GM19025 (cell line): ENCODE results near the gene CHSY1.
A peak's percentile ranks its signal among the peaks of the same experiment; 100 is the strongest.

Experiments
- ATAC-seq: cut with Tn5 transposase; IDR thresholded peaks from one replicate; pipeline ENCODE4 v1.9.1; 2021; ENCODE audit warnings: mild to moderate bottlenecking, low read depth, moderate library complexity; ENCODE audit not compliant: unreplicated experiment

CHSY1 gene

DNA sequence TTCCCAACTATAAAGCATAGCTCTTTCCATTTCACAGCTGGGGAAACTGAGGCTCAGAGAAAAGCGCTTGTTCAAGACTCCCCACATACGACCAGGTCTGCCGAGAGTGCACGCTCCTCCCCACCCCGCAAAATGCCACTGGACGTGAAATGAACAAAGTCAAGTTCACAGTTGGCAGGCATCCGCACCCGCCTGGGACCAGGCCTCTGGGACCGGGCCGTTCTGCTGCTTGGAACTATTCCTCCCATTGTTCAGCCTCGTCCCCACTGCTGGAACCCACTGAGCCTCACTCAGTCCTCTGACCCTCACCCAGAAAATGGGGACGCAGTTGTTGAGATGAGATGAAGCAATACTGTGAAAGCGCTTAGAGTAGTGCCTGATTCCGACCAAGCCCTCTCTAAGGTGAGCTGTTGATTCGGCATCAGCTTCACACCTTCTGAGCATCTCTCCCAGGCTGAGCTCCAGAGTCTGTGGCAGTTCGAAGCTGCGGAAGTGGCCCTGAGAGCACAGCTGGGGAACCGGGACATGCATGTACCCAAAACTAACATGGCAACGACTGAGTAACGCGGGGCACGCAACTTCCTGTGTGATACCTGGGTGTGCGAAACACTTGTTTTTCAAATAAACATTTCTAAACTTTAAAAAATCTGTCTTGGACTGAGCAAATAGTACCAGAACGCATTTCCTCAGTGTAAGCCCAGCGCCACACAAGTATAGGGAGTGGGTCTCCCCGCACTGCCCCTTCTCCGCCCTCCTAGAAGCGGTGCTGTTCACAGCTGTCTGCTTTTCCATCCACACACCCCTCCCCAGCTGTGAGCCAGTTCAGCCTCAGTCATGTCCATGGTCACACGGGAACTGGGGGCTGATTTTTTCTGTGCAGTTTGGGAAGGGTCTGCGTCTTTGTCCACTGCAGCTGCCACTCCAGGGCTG, 93.4 kb downstream of the CHSY1 start:
- ATAC-seq = no peak

DNA sequence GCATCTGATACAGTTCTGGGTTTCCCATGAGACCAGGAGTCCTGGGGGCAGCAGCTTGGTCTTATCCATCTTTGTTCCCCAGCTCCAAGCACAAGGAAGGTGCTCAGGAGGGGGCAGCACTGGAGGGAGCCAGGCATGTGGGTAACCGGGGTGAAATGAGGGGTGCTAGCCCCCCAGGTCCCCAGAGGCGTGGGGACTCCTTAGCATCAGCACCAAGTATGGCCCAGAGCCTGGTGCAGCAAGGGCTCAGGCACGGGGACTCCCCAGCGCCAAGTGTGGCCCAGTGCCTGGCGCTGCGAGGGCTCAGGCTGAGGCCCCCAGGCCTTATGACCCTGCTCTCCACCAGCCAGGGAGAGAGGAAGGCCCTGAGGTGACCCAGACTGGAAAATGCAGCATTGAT, 94.1 kb downstream of the CHSY1 start:
- ATAC-seq = no peak

DNA sequence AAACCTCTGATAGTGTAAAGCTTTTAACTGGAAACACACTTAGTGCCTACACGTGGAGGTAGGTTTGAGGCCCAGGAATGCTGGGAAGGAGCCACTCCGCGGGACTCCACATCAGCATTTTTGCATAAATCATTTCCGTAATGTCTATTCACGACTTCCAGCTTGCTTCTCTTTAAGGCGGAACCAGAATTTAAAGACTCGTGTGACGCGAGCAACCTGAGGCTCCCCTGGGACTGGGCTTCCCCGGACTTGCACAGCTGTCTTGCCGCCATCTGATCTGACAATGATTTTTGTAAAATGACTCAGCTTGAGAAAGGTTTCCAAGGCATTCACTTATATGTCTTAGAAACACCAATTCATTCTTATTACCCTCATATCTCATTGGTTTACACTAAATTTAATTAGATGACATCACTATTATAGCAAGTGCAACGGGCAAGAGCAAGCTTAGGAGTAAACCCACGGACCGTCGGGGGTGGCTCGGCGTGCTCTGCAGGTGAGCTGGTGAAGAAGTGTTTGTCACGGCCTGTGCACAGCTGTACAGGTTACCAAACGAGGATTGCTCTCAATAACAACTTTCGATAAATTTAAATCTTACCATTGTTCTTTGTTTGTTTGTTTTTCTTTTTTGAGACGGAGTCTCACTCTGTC, 95.2 kb downstream of the CHSY1 start:
- peak; percentile 82 for ATAC-seq

DNA sequence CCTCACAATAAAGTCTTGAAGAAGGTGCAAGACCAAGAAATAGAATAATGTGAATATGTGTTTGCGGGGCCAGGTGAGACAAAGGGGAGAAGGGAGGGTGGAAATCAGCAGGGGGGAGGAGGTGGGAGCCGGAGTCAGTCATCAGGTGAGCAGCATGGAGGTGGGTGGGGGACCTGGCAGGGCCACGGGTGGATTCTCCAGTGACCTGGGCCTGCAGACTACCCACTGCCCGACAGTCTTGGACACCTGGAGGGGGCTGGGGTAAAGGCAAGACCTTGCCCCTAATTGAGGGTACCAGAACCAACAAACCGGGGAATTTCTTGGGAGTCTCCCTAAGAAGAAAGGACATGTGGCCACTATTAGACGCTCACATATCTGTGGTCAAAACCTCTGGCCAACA, 95.8 kb downstream of the CHSY1 start:
- no peak for ATAC-seq

DNA sequence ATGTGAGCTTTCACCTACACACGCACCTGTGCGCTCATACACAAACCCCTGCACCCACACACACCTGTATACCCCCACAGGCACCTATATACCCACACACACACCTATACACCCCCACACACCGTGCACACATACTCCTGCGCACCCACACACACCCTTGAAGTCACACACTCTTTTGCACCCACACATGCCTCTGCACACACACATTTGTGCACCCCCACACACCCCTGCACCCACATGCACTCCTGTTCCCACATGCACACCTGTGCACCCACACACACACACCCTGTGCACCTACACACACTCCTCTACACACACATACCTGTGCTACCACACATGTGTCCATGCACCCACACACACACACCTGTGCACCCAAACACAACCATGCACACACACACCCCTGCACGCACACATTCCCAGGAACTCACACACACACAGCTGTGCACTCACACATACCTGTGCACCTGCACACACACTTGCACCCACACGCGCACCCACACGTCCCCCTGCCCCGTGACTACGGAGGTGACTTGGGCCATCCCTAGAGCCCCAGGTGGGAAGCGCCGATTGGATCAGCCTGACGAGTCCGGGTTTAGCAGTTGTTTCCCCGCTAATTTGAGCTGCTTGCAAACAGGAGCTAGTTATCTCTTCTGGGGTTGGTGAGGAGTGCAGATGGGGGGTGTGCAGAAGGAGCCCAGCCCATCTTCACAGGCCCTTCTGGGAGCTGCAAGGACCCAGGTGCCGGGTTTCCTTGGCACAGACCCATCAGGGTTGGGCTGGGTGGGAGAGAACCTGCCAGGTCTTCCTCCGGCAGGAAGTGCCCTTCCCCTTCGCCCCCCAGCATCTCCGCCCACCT, 97.8 kb downstream of the CHSY1 start:
- no peak for ATAC-seq

DNA sequence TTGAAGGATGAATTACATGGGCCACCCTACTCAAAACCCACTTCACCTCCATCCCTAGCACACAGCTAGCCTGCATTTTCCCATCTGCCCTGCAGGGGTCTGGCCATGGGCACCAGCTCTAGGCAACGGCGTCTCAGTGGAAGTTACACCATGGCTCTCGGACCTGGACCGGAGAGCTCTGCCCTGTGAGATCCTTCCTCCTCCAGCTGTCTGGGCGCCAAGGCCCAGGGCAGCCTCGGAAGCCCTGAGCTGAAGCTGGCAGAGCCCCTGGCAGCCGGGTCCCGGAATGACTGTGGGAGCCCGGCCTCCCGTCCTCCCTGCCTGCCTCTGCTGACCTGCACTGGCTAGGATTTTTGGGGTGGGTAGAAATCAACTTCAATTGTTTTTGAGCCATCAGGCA, 98.9 kb downstream of the CHSY1 start:
- ATAC-seq = no peak

DNA sequence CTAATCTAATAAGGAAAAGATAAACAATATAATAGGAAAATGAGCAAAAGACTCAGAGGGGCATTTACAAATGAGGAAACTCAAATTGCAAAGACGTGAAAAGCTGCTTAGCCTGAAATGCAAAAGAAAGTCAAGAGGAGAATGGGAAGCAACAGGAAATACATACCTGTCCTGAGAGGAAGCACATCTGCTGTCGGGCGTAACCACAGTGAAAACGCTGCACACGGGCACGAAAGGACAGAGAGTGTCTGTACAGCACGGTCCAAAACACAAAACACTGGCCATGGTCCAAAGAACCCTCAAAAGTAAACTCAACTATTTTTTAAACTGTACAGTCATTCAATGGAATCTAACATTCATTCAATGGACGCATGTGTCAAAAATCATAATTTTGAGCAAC, 100.6 kb downstream of the CHSY1 start:
- no peak for ATAC-seq

DNA sequence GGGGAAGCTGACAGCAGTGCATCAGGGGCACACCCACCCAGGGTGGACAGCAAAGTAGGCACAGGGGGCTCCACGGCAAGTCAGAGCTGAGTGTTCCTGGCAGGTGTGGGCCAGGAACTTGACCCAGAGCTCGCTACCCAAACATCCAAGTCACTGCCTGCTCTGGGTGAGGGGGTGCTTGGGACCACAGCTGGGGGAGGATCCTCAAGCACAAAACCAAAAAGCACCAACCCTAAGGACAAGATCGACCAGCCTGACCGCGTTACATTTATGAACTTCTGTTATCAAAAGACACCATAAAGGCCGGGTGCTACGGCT, 101.2 kb downstream of the CHSY1 start:
- ATAC-seq = no peak

DNA sequence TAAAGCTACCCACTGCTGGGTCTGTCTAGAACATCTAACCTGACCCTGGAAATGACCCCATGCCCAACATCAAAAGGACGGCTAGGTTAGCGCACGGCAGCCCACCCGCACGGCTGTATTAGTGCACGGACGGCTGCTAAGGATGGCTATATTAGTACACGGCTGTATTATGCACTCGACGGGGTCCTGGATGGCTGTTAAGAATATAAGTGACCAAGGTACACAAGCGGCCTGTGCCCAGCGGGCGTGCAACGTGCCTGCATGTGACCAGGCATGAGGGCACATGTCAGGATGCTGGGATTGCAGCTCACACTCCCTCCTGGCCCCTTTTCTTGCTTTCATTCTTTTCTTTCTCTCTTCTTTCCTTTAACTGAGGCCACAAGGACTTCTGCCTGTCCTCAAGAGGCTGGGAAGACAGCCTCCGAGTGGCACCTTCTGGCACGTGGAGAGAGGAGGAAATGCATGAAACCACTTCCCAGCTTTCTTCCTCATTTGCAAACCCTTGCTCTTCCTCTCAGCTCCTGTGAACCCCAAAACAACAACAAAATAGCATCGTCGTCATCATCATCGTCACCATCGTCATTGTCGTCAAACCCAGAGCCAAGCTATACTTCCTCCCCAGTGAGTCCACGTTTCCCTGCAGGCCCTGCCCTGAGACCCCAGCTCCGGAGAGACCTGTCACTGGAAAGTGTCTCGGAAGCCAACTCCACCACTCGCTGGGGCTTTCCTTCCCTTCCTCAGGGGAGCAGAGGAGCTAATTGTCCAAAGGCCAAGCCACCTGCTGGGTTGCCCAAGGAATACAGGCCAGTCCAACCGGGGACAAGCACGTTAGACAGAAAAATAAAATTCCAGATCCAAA, 101.8 kb downstream of the CHSY1 start:
- no peak for ATAC-seq

DNA sequence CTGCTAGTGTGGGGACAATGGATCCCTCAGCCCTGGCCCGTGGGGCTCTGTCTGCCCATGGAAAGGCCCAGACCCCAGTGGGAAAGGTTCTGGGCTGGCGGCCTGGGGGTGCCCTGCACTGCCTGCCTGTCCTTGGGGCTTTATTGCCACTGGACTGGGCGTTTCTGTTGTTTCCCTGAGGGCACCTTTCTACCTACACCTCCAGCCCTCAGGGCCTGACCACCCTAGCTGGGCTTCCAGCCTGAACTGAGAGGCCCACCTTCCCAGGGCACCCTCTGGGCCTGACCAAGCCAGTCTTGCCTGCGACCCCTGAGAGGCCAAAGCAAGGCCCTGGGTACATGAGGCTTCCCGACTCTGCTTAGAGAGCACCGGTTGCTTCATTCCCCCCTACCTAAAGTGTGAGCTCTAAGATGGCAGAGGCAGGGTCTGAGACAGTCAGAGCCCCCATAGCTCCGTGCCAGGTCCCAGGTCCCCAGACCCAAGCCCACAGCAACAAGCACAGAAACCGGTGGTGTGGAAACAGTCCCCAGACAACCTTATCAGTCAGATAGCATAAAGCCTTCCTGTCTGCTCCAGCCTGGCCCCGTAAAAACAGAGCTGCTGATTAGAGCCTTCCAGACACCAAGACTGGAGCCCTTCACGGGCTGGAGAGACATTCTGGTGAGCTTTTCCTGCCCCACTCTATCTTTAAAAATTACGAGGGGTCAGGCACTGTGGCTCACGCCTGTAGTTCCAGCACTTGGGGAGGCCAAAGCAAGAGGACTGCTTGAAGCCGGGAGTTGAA, 102.8 kb downstream of the CHSY1 start:
- ATAC-seq = no peak

DNA sequence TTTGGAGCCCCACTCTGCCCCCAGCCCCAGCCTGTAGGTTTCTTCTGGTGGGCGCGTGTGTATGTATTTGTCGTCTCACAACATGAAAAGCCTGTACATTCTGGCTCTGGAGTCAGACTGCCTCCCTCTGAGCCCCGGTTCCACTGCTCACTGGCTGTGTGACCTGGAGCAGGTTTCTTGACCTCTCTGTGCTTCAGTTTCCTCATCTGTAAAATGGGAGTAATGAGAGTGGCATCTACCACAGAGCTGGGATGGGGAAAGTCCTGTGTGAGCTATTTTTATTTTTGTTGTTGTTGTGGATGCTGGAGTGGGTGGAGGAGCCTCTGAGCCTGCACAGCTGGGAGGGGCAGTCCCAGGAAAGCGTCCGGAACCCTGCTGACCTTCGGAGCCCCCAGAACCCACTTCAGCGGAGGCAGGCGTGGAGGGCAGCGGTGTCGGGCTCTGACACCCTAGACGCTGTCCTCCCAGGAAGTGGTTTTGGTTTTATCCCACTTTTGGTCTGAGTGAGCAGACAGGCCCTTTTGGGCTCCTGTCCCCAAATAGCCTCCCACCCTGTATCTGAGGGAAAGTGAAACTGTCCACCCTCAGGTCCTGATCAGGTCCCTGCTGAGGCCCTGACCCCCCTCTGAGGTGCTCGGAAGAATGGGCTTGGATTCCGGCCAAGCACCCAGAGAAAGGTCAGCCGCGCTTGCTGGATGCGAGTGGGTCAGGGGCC, 103.5 kb downstream of the CHSY1 start:
- peak; percentile 64 for ATAC-seq

DNA sequence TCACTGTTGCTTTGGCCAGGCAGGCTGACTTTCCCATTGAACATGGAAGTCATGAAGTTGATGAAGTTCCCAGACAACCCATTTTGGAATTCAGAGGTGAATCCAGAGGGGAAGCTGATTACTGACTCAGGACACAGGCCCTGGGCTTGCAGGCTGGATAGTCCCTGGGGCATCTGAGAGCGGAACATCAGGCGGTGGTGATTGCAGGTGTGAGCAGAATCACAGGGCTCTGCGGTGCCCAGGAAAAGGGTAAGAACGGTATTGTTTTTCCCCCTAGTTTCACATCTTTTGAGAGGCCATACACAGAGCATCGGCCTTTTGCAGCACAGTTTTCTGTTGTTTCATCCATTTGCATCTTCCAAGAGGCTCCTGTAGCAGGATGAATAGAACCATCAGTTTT, 104.7 kb downstream of the CHSY1 start:
- no peak for ATAC-seq

DNA sequence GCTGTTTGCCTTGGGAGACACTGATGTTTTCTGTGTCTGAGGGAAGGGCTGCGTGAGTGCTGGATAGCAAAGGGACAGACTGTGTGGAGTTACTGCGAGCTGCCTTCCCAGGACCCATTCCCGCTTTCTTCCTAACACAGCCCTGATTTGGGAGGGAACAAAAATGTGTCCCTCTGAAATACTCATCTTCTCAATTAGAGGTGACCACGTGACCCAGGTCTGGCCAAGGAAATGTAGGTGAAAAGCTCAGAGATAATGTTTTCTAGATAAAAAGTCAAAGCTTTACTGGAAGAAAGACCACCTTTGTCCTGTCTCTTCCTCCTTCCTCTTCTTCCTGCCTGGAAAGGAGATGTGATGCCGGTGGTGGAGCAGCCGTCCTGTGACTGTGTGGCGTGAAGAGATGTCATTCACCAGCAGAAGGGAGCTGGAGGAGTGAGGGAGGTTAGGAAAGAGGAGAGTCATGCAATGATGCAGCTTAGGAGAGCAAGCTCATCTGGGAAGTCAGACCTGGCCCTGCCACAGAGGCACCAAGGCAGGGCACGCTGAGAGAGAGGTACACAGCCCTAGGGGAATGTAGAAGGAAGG, 105.6 kb downstream of the CHSY1 start:
- ATAC-seq = no peak

DNA sequence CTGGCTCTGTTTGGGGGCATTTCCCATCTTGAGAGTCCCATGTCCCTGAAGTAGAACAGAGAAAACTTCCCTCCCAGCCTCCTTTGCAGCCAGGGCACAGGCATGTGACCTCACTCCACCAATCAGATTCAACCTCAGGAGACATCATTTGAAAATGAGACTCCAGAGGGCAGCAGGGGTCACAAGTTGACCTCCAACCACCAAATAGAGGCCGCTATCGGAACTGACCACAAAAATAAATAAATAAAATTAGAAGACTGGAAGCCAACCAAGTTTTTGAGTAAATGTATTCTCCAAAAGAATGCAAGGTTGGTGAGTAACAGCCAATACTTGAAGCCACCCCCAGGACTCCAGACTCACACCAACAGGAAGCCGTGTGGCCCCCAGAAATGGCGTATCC, 106.5 kb downstream of the CHSY1 start:
- no peak for ATAC-seq

DNA sequence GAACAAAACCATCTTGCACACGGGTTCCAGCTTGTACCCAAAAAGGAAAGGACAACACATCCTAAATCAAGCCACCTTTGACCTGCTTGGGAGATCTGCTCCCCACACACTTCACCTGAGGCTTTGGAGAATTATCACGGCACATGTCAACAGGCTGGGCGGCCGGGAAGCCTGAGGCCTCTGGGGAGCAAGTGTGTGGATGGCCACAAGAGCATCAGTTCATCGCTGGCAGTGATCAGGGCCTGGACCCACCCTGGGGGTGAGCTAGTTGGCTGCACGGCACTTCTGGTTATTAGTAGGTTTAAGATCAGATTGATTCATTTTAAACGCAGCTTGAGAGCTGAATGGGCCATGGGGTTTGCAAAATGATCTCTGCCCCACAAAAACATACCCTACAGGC, 108.5 kb downstream of the CHSY1 start:
- no peak for ATAC-seq

DNA sequence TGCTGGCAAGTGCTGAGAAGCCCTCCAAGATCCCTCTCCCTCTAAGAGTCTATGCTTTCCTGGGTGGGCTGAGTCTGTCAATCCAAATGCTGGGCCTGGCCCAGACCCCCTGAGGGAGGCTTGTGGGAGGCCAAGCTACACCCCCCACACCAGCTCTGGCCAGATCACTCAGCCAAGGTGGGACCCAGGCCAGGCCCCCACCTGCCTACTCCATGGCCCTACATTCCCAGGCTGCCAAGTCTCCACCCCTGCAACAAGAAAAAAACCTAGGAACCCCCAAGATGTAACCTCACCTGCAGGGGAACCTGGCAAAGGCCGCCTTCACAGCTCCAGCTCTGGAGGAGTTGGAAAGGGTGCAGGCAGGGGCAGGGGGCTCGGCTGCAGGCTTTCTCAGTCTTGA, 109.1 kb downstream of the CHSY1 start:
- no peak for ATAC-seq

DNA sequence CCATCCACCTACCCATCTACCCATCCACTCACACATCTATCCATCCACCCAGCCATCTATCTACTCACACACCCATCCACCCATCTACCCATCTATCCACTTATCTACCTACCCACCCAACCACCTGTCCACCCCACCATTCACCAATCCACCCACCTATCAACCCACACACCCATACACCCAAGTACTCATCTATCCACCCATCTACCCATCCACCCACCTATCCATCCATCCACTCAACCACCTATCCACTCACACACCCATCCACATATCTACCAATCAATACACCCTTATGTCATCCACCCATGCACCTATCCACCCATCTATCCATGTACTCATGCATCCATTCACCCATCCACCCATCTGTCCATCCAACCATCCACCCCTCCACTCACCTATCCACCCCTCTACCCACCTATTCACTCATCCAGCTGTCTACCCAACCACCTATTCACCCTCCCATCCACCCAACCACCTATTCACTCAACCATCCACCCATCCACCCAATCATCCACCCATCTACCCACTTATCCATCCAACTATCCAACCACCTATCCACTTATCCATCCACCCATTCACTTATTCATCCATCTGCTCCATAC, 109.8 kb downstream of the CHSY1 start:
- ATAC-seq = no peak

DNA sequence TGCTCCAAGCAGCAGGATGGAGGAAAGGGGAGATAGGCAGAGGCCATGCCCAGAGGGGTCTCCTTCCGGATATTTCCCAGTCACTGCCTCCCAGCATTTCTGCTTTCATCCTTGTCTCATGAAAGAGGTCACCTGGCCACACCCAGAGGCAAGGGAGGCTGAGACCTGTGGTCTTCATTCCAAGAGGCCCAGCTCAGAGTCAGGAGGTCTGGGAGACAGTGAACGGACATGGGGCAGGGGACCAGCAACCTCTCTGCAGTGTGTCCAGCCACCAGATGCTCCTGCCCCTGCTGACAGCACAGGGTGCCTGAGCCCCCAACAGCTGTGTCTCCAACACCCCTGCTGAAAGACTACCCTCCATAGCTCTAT, 111.2 kb downstream of the CHSY1 start:
- no peak for ATAC-seq
